ENCODE measurements around the gene RBM4. TPM values are rescaled to one million over a fixed set of nuclear protein-coding genes. Genes with fewer than 3 reads are reported as not detected.
A peak's percentile ranks its signal among the peaks of the same experiment; 100 is the strongest.

The RBM4 gene
- total and polyA plus RNA-seq, 12 donors, result 70.0 to 243 (median 138) TPM

GRCh38 chr11:66625752-66626149, 12.8 kb upstream of the RBM4 start:
- WGBS, 4 donors, result 49 to 71% (median 65%) methylated on average over 6 to 9 of the region's 9 CpGs
- Histone ChIP-seq H3K36me3 (replicated peaks in 1 of 2) (peaks cover 0 to 71% of the 10 kb centered on the region in 2 donors), H3K27ac (no peak overlapping the region), H3K27me3 (no peaks in the 10 kb centered on the region), H3K9me3 (replicated peaks in 1 of 3) (no peaks in the 10 kb centered on the region), H3K4me1 (replicated peaks in 1 of 2) (peaks cover 0 to 48% of the 10 kb centered on the region in 2 donors), H3K4me3 (no peak overlapping the region)
- intact Hi-C loops (cut with DNase I), result no loop called here
- TF ChIP-seq, protein P1, sequence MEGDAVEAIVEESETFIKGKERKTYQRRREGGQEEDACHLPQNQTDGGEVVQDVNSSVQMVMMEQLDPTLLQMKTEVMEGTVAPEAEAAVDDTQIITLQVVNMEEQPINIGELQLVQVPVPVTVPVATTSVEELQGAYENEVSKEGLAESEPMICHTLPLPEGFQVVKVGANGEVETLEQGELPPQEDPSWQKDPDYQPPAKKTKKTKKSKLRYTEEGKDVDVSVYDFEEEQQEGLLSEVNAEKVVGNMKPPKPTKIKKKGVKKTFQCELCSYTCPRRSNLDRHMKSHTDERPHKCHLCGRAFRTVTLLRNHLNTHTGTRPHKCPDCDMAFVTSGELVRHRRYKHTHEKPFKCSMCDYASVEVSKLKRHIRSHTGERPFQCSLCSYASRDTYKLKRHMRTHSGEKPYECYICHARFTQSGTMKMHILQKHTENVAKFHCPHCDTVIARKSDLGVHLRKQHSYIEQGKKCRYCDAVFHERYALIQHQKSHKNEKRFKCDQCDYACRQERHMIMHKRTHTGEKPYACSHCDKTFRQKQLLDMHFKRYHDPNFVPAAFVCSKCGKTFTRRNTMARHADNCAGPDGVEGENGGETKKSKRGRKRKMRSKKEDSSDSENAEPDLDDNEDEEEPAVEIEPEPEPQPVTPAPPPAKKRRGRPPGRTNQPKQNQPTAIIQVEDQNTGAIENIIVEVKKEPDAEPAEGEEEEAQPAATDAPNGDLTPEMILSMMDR (IDR thresholded peaks at IDR 0.05), result no peak
- no peak for TF ChIP-seq POLR2A (IDR thresholded peaks at IDR 0.05)
- no peak for DNase-seq

DNA sequence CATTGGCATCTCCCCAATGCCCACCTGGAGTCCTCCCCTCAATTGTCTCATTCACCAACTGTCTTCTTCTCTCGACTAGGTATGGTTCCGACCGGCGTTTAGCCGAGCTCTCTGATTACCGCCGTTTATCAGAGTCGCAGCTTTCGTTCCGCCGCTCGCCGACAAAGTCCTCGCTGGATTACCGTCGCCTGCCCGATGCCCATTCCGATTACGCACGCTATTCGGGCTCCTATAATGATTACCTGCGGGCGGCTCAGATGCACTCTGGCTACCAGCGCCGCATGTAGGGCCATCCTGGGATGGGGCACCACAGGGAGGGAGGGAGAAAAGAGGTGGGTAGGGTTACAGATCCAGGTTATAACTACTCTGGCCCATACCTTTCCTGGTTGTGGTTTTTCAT, 12.1 kb upstream of the RBM4 start:
- no peak for TF ChIP-seq POLR2A (IDR thresholded peaks at IDR 0.05)
- TF ChIP-seq, protein P1 (IDR thresholded peaks at IDR 0.05), result no peak
- no peak for DNase-seq
- WGBS, 4 donors, result 95 to 97% (median 96%) methylated on average over 25 of the region's 25 CpGs
- no peak overlapping the region for H3K4me3 ChIP-seq
- intact Hi-C loops (cut with DNase I), result no loop called here
- peaks cover 0 to 42% of the 10 kb centered on the region in 2 donors for H3K4me1 ChIP-seq (replicated peaks in 1 of 2)
- no peak overlapping the region for H3K27ac ChIP-seq
- H3K27me3 ChIP-seq, result no peaks in the 10 kb centered on the region
- H3K36me3 ChIP-seq (replicated peaks in 1 of 2), result peaks cover 0 to 71% of the 10 kb centered on the region in 2 donors
- no peaks in the 10 kb centered on the region for H3K9me3 ChIP-seq (replicated peaks in 1 of 3)

DNA sequence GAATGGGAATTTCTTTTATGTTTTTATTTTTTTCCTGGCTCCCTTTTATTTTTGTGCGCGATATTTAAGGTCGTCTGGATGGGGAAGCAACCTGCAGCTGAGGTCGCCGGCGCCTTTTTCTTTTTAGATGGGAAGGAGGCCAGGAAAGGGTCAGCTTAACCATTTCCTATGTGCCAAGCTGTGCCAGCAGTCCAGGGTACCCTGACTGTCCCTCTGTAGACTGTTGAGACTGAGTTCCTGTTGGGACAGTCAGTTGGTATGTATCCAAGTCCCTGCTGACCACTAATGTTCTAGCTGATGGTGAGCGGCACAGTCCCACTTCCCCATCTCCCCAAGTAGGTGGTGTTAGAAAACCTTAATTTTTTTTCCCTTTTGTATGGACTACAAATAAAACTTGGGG, 11.6 kb upstream of the RBM4 start:
- Histone ChIP-seq H3K36me3 (replicated peaks in 1 of 2) (peaks cover 0 to 76% of the 10 kb centered on the region in 2 donors), H3K9me3 (replicated peaks in 1 of 3) (no peaks in the 10 kb centered on the region), H3K4me3 (no peak overlapping the region), H3K27ac (no peak overlapping the region), H3K27me3 (no peaks in the 10 kb centered on the region), H3K4me1 (replicated peaks in 1 of 2) (peaks cover 0 to 37% of the 10 kb centered on the region in 2 donors)
- DNase-seq, result peak in 2 of 7 donors; percentile 36 to 38
- TF ChIP-seq POLR2A (IDR thresholded peaks at IDR 0.05), result no peak
- TF ChIP-seq, protein P1 (IDR thresholded peaks at IDR 0.05), result no peak
- 71 to 84% (median 77%) methylated on average over 7 of the region's 7 CpGs for WGBS, 4 donors
- intact Hi-C loops (cut with DNase I), result no loop called here

- 86 to 93% (median 91%) methylated on average over 7 of the region's 7 CpGs for WGBS, 4 donors
- intact Hi-C loops (cut with DNase I), result no loop called here
Observed at GRCh38 chr11:66628061-66628603, 10.4 kb upstream of the RBM4 start.

More at GRCh38 chr11:66628061-66628603, 10.4 kb upstream of the RBM4 start:
- TF ChIP-seq POLR2A (IDR thresholded peaks at IDR 0.05), result no peak
- TF ChIP-seq, protein P1 (IDR thresholded peaks at IDR 0.05), result no peak
- H3K4me1 ChIP-seq (replicated peaks in 1 of 2), result peaks cover 0 to 25% of the 10 kb centered on the region in 2 donors
- no peak for DNase-seq
- H3K36me3 ChIP-seq (replicated peaks in 1 of 2), result peaks cover 0 to 79% of the 10 kb centered on the region in 2 donors
- no peak overlapping the region for H3K27ac ChIP-seq
- H3K9me3 ChIP-seq (replicated peaks in 1 of 3), result no peaks in the 10 kb centered on the region
- H3K4me3 ChIP-seq, result no peak overlapping the region
- no peaks in the 10 kb centered on the region for H3K27me3 ChIP-seq

All from adrenal gland (tissue), 12 donors.